Erythroblast (primary cell): ENCODE data around the gene EPGN.

Source experiments
- GATA1 ChIP-seq: IDR thresholded peaks from 2 replicates; pipeline ENCODE4 v1.6.1; 2011; ENCODE audit warnings: low read depth, mild to moderate bottlenecking, control low read depth, low read length, moderate library complexity
- POLR2A ChIP-seq: IDR thresholded peaks from 2 replicates; pipeline ENCODE4 v1.6.1; 2011; ENCODE audit warnings: mild to moderate bottlenecking, low read length

GRCh38 chr4:74315376-74315775 is 7.1 kb downstream of the EPGN start:
- no peak for TF ChIP-seq POLR2A
- TF ChIP-seq GATA1, result no peak
